HG03139 (cell line): ENCODE results near the gene GCLM.
"Not testable (repeated sequence)": the region's sequence is repeated elsewhere in the genome, so short reads cannot be mapped to it uniquely, and the experiment has no call there.

Experiments used
- ATAC-seq: cut with Tn5 transposase; IDR thresholded peaks from one replicate; pipeline ENCODE4 v1.9.1; 2021; ENCODE audit not compliant: unreplicated experiment

The GCLM gene

DNA sequence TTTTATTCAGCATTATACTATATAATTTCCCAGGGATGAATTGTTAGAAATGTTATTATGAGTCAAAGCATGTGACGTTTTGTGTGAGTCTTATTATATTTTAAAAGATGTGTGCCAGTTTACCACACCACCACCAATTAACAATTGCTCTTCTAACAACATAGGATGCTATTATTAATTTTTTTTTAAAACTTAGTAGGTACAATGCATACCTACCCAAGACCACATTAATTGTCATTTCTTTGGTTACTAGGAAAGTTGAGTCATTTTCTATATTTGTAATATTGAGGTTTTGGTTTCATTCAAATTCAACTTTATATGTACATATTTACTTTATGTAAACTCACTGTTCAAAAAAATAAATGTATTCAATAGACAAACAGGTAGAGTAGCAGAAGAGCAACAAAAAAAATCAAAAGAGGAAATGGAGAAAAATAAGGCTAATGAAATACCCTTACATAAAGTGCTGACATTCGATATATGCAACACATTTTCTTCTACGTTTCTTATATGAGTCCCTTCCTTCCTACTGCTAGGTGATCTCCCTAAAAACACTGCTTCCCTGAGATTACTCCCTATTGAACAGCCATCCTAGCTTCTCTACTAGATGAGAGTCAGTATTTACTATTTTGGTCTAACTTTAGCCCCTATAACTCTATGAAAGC is 9.6 kb downstream of the GCLM start:
- ATAC-seq: no peak

- no peak for ATAC-seq
Observed at GRCh38 chr1:93888900-93889299, 20.3 kb downstream of the GCLM start.

- no peak for ATAC-seq
Observed at GRCh38 chr1:93882269-93882668, 27.0 kb downstream of the GCLM start.

DNA sequence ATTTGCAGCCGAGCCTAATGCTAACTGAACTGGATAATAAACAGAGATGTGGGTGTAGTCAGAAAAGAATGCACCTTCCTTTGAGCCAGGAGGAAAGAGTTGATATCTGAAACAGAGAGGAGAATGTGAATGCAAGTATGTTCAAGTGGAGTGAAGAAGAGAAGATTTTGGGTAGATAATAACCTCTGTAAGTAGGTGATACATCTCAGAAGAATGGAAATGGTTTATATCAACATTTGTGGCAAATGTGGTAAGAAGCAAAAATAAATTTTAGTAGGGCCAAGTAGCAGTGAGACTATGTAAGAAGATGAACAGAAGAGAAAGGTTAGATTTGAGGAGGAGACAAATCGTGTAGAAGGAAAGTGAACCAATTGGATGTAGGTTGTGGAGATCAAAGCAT is 28.5 kb downstream of the GCLM start:
- ATAC-seq: no peak

GRCh38 chr1:93878889-93879586 is 30.2 kb downstream of the GCLM start, which contains the start of gene DNTTIP2:
Gene DNTTIP2 (minus strand): TSS chr1:93879206. CDS start chr1:93879148, 58 bp downstream.
- peak; percentile 94 for ATAC-seq

DNA sequence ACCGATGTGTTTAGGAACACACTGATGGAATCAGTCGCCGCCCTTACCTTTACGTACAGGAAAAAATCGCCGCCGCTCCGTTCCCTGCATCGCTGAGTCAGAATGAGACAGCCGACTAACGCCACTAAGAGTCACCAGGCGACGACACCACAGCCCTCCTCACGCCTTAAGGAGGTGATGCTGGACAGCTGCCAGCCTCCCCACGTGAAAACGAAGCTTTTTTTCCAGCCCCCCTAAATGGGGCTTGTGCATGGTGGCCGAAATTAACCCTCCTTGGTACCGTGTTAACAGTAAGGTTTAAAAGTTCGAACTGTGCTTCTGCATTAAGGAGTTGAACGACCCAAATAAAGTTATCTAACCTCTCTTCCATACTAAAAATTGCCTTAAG is 30.7 kb downstream of the GCLM start:
- ATAC-seq: peak; percentile 38

- no peak for ATAC-seq
Observed at GRCh38 chr1:93877529-93877928, 31.7 kb downstream of the GCLM start.

GRCh38 chr1:93876244-93876643 is 33.0 kb downstream of the GCLM start:
- ATAC-seq: no peak

- no peak for ATAC-seq
Observed at GRCh38 chr1:93874025-93874651, 35.1 kb downstream of the GCLM start.

DNA sequence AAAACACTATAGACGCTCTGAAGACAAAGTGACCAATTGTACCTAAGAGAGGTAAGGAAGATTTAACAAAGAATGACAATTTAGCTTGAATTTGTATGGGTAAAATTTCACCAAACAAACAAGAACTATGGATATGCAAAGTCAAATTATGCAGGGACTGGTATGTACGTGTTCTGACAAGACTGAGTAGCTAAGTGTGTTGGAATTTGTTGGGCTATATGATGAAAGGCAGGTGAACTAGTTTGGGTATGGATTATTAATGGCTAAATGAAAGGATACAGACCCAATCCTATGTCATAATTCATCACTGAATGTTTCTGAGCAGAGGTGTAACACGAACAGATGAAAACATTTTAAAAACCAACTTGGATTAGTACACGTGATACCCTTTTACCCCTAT is 37.9 kb downstream of the GCLM start:
- no peak for ATAC-seq

DNA sequence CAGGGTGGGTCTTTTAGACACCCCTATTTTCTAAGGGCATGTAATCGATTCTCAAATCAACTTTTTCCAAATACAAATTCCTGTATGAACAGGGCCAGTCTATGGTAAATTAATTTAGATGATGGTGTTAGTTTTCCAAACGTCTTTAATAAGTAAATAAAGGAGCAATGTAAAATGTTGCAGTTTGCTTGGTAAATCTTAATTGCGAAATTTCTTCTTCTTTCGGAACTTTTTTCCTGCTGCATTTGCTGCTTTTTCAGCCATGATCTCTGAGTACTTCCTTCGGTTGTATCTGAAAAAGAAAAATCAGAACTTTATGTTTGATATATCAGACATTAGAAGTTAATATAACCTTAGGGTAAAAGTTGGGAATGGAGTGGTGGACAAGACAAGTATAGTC is 39.6 kb downstream of the GCLM start:
- ATAC-seq: no peak

GRCh38 chr1:93868492-93868891 is 40.7 kb downstream of the GCLM start:
- ATAC-seq: not testable (repeated sequence)

DNA sequence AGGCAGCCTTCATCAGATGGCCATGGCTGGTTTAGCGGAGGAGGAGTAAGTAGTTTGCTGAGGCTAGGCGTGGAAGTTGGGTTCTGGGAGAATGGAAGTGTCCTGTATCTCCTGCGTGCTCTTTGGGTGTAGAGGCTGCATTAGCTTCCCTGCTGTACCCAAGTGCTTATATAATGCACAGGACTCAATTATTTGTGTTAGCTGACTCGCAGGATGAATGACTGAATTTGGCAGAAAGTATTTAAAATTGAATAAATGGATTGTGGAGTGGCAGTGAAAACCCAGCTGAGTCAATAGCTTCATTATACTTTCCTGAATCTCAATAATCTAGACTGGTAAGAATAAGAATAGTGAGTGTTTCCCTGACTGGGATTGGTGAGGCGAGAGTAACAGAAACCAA is 44.0 kb downstream of the GCLM start:
- ATAC-seq: no peak

DNA sequence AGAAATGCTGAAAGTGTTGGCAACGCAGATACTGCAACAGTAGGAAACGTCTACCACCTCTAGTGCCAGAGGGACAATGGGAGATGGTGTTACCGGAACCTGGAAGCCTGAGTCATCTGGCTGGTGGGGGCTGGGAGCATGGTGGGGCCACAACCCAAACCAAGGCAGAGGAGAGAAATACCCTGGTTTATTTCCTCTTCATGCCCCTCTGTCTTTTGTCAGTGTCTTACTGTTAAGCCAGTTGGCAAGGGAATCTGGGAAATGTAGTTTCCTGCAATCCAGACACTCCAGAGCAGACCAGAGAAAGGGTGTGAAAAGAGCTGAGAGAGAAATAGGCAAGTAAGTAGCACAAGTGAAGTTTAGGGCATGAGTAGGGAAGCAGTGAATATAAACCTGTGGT is 45.1 kb downstream of the GCLM start:
- no peak for ATAC-seq

GRCh38 chr1:93857653-93858052 is 51.6 kb downstream of the GCLM start:
- not testable (repeated sequence) for ATAC-seq

GRCh38 chr1:93855983-93856382 is 53.2 kb downstream of the GCLM start:
- ATAC-seq: not testable (repeated sequence)

DNA sequence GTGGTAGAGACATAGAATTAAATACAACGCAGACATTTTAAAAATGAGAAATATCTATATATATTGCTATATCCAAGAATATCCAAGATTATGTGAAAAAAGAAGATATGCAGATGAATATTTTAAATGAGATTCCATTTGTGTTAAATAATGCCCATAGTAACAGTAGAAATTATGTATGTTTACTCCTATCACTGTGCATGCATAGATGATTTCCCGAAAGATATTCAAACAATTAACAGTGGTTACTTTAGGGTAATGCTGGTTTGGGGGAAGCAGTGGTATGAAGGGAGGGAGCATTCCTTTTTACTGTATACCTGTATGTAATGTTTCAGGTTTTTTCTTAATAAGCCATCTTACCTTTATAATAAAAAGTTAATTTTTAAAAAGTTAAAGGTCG is 55.3 kb downstream of the GCLM start:
- no peak for ATAC-seq

DNA sequence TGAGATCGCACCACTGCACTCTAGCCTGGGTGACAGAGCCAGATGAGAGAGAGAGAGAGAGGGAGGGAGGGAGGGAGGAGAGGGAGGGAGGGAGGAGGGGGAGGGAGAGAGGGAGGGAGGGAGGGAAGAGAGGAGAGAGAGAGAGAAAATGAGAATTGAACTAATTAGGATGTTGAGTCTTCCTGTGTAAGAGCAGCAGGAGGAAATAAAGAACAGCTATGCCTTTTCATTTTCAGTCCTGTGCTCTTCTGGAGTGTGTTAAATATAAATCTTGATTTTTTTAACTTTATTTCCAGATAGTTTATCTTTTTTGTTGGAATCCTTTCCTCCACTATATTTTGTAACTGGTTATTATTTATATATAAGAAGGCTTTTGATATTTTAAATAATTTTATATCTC is 57.4 kb downstream of the GCLM start:
- ATAC-seq: no peak

DNA sequence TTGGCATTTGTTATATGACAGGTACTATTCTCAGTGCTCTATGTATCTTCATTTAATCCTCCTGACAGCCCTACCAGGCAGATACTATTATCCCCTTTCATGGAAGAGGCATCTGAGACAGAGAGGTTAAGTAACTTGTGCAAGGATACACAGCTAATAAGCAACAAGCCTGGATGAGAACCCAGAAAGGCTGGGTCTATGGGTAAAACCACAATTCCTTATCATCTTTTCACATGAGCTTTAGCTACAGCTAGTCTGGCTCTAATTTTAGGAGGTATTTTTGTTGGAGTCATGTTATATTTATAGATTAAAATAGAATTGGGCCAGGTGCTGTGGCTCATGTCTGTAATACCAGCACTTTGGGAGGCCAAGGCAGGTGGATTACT is 57.9 kb downstream of the GCLM start:
- no peak for ATAC-seq

DNA sequence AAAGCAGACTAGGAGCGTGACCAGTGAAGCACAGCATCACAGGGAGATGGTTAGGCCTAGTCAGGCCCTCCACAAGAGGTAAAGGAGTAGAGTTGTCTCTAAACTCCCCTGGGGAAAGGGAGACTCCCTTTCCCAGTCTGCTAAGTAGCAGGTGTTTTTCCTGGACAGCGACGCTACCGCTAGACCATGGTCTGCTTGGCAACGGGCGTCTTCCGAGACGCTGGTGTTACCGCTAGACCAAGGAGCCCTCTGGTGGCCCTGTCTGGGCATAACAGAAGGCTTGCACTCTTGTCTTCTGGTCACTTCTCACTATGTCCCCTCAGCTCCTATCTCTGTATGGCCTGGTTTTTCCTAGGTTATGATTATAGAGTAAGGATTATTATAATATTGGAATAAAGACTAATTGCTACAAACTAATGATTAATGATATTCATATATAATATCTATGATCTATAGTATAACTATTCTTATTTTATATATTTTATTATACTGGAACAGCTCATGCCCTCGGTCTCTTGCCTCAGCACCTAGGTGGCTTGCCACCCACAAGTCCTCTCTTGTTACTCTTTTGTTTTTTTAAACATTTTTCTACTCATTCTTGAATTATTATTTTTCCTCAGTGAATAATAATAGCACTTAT is 58.4 kb downstream of the GCLM start:
- ATAC-seq: not testable (repeated sequence)

DNA sequence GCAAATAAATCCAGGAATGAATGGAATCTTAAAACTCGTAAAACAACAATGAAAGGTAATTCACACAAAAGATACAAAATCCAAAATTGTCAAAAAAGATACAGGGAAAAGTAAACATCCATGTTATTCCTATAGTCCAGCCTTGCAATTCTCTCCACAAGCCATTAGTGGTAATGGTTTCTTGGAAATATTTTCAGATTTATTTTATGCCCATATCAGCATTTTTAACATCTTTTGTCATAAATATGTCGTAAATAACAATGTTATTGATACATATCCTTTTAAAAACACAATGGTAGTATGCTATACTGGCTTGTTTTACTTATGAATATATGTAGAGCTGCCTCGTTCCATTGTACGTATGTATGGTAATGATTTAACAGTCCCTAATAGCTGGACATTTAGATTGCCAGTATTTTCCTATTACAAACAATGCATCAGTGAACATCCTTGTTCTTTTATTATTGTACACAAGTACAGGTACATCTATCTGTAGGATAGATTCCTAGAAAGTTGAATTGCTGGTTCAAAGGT is 60.8 kb downstream of the GCLM start:
- ATAC-seq: no peak
